NCI-H2081 (cell line): Measurements from ENCODE around the gene KHDC4.
"Not testable (repeated sequence)": the region's sequence is repeated elsewhere in the genome, so short reads cannot be mapped to it uniquely, and the experiment has no call there.

Experiments
- DNase-seq, 2 experiments: peaks; one replicate each; lab custom pipeline; 2025; lab: John Stamatoyannopoulos, UW

Gene KHDC4

DNA sequence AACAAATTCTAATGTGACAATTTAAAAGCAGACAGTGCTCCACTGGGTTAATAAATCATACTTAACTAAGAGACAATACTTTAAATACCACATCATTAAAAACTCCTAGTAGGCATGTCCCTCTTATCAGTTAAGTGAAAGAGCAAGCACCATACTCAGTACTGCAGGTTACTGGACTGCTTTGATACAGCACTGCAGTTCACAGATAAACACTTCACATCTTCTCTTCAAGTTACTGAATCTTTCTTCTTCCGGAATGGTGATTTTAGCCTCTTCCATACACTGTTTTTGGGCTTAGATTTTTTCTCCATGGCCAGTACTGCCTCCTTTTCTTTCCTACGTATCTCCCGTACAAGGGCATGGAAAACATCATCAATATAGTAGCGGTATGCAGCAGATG lies 34.1 kb downstream of the KHDC4 start:
- DNase-seq: no peak

GRCh38 chr1:155899683-155900082 lies 34.5 kb downstream of the KHDC4 start:
- no peak for DNase-seq

DNA sequence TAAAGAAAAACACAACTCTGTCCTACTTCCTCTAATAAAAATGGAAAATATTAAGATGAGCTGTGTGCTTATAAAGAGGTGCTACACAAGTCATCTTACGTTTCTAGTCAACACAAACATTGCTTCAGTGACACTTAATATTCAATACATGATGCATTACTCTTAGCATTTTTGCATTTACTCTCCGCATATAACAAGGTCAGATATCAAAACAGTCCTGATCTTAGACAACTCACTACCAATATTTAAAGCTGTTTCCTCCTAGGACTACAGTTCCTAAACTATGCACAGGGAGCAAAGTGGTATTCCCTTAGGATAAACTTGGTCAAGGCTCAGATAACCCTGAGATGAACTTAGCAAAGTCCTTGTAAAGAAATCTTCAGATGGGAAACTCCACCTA lies 35.3 kb downstream of the KHDC4 start:
- DNase-seq: no peak

GRCh38 chr1:155897746-155898145 lies 36.5 kb downstream of the KHDC4 start:
- no peak for DNase-seq

- DNase-seq: not testable (repeated sequence)
Observed at GRCh38 chr1:155896476-155896875, 37.7 kb downstream of the KHDC4 start.

DNA sequence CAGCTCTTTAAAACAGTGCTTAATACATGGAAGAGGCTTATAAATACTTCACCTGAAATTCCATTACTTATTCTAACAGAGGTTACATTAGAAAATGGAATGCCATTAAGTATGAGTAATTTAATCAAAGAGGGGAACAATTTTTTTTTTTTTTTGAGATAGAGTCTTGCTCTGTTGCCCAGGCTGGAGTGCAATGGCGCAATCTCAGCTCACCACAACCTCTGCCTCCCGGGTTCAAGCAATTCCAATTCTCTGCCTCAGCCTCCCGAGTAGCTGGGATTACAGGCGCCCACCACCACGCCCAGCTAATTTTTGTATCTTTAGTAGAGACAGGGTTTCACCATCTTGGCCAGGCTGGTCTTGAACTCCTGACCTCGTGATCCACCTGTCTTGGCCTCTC lies 38.6 kb downstream of the KHDC4 start:
- not testable (repeated sequence) for DNase-seq

- no peak for DNase-seq
Observed at GRCh38 chr1:155893389-155894142, 40.6 kb downstream of the KHDC4 start.

- DNase-seq: no peak
Observed at GRCh38 chr1:155892796-155893195, 41.4 kb downstream of the KHDC4 start.

GRCh38 chr1:155890251-155890650 lies 44.0 kb downstream of the KHDC4 start:
- DNase-seq: no peak

DNA sequence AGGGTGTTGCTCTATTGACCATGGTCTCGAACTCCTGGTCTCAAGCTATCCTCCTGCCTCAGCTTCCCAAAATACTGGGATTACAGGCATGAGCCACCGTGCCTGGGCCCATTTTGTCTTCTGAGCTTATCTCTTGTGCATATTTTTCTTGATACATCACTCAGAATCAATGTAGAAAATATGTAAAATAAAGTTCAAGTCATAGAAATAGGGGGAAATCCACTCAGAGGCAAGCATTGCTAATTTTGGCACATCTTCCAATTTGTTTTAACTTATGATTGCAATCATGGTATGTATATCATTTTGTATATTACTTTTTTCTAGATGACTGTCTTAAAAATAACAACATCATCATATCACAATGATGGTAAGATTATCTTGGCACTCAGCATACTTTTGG lies 44.6 kb downstream of the KHDC4 start:
- no peak for DNase-seq

DNA sequence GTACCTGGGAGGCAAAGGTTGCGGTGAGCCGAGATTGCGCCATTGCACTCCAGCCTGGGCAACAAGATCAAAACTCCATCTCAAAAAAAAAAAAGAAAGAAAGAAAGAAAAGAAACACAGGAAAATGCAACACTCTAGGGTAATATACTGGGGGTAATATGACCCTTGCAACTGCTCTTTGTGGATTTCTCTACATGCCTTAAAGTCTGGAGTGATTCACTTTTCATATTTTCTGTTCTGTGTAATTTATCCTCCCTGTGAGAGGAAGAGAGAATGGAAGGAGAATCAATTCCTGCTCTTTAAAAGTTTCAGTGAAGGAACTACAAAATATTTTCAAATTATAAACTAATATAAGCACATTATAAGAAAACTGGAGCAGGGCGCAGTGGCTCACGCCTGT lies 45.7 kb downstream of the KHDC4 start:
- DNase-seq: no peak

- DNase-seq: no peak
Observed at GRCh38 chr1:155884982-155885381, 49.2 kb downstream of the KHDC4 start.

DNA sequence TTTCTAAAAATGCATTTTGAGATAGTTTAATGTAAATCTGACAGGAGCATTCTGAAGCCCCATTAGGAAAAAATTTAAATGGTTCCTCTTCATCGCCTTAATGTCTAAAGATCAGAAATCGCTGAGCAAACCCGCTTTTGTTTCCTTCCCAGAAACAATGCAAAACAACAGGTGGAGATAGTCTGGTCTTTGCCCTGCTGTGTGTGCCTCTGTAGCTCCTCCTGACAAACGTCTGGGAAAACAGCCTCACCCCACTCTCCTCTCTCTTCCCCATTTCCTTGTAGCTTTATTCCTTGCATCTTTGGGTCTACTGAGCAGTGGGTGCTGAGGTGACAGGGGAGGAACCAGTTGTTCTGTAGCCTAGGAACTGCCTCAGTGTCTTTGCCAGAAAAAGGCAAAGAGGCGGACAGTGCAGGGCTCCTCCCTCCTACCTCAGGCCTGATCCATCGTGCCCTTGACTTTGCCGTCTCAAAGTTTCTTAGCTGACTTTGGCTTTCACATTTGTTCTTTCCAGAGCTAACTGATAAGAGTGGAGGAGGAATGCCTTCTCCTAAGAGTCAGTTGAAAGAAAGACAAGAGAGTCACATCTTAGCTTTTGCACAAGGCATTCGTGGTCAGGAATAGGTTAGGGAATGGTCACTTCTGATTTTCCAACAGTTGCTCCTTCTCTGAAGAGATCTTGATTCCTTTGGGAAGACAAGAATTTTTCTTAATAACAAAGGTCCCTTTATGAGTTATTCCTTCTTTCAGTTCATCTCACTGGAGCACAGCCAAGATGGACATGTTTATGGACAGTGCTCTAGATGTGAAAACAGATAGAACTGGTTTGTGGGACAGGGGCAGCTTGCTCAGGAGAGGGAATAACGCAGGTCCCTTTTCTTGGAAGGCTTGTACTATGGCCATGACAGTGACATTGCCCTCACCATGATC lies 49.9 kb downstream of the KHDC4 start:
- no peak for DNase-seq

DNA sequence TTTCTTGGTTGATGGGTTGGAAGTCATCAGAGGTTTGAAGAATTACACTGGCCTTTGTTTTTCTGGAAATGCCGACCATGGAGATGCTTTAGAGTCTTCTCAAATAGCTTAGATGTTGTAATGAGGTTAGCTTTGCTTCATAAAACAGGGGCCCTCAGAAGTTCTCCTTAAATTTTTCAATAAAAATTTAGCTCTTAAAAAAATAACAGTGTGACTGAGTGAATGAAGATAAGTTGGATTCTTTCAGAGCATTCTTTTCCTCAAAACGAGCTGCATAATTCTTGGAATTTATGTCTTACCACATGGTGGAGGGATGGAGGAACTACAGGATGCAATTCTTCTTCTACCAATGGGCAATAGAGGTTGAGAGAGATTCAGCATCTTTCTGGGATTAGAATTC lies 51.4 kb downstream of the KHDC4 start:
- no peak for DNase-seq

DNA sequence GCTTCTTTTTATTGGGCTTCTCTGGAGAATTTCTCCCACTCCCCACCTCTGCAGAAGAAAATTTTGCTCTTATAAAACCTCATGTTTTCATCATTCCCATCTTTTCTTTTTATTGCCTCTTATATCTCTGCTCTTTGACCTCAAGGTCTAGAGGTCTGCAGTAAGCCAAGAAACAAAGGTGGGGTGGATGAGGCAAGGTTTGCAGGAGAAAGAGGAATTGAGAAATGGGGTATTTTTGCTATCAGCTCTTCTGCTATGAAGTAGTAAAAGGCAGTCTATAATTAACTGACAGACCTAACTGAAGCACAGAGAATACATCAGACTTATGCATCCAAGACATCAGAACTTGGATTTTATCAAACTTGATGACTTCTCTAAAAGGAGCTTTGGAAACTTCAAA lies 52.0 kb downstream of the KHDC4 start:
- DNase-seq: no peak

DNA sequence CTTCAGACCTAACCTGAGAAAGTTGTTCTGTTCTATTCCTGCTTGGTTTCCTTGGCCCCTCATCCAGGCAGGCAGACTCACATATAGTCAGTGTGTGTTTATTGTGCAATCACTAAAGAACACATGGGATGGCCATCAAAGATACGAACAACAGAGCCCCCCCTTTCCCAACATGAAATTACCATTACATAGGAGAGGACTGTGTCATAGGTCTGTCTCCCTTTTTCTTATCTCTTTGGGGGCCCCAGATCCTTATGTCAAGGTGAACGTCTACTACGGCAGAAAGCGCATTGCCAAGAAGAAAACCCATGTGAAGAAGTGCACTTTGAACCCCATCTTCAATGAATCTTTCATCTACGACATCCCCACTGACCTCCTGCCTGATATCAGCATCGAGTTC lies 53.3 kb downstream of the KHDC4 start:
- DNase-seq: no peak

DNA sequence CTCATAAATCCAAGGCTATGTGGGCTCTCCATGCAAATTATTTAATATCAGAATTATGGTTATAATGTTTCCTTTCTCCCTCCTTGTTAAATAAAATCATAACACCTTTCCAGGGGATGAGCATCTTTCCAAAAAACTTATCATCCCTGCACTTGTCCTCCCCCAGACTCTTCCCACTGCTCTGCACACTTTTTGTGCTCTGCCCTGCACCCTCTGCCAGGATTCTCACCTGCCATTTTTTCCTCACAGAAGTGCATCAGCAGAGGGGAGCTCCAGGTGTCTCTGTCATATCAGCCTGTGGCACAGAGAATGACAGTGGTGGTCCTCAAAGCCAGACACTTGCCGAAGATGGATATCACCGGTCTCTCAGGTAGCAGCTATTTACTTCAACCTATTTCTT lies 54.0 kb downstream of the KHDC4 start:
- no peak for DNase-seq

DNA sequence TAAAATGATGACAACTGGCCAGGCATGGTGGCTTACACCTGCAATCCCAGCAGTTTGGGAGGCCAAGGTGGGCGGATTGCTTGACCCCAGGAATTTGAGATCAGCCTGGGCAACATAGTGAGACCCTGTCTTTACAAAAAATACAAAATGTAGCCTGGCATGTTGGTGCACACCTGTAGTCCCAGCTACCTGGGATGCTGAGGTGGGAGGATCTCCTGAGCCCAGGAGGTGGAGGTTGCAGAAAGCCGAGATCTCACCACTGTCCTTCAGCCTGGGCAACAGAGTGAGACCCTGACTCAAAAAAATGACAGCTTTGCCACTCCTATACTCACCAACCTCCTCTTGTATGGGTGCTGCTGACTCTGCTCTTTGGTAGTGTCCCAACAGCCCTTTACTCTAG lies 56.3 kb downstream of the KHDC4 start:
- DNase-seq: no peak

GRCh38 chr1:155873860-155874259 lies 60.4 kb downstream of the KHDC4 start:
- peak; percentile 54 to 65 for DNase-seq

GRCh38 chr1:155872527-155872926 lies 61.7 kb downstream of the KHDC4 start:
- no peak for DNase-seq

GRCh38 chr1:155871390-155871789 lies 62.8 kb downstream of the KHDC4 start:
- peak; percentile 57 to 82 for DNase-seq

GRCh38 chr1:155867766-155868165 lies 66.4 kb downstream of the KHDC4 start:
- no peak for DNase-seq

DNA sequence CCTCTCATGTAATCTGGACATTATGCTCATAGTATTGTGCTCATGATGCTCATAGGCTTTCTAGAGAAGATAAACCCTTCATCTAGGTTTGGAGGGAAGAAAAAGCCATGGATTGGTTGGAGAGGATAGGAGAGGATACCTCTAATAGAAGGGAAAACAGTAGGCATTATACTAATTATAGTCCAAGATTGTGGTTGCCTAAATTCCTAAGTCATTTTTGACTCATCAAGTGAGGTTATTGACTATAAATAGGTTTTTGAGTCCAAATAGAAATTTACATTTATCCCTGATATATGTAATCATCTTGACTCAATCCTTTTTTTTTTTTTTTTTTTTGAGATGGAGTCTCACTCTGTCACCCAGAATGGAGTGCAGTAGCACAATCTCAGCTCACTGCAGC lies 69.8 kb downstream of the KHDC4 start:
- no peak for DNase-seq
